ENCODE measurements around the gene MALRD1. TPM values are rescaled to one million over a fixed set of nuclear protein-coding genes. Genes with fewer than 3 reads are reported as not detected.
"Not testable (repeated sequence)": the region's sequence is repeated elsewhere in the genome, so short reads cannot be mapped to it uniquely, and the experiment has no call there.

The MALRD1 gene
- total RNA-seq, 5 donors from 2014 or later (not counting 1 experiment from before 2014, with no cell fraction given): 0.32 TPM; not detected in 4

GRCh38 chr10:19497026-19497425 lies 448.4 kb downstream of the MALRD1 start:
- Mint-ChIP-seq H3K4me1 (no peaks in the 10 kb centered on the region), H3K4me3 (no peak overlapping the region), H3K9me3 (peaks cover 9 to 19% (median 11%) of the 10 kb centered on the region in 3 donors), H3K27ac (no peak overlapping the region), H3K36me3 (no peaks in the 10 kb centered on the region), H3K27me3 (no peaks in the 10 kb centered on the region)
- DNase-seq: no peak
- Histone ChIP-seq H3K27ac (ENCODE audit: low read length) (no peak overlapping the region), H3K27me3 (replicated peaks in 1 of 2; ENCODE audit: control insufficient read depth in 2 of 2, extremely low read depth in 1 of 2, insufficient read depth in 2 of 2, low read length in 1 of 2) (no peaks in the 10 kb centered on the region), H3K36me3 (ENCODE audit: control insufficient read depth in 2 of 2, extremely low read depth in 1 of 2, insufficient read depth in 1 of 2, low read length in 1 of 2) (no peaks in the 10 kb centered on the region), H3K4me3 (ENCODE audit: control insufficient read depth in 1 of 2, extremely low read depth in 1 of 2, low read length in 1 of 2) (no peak overlapping the region), H3K9me3 (no peaks in the 10 kb centered on the region), H3K4me1 (ENCODE audit: control insufficient read depth in 1 of 2, extremely low read depth in 1 of 2, insufficient read depth in 2 of 2, low read length in 2 of 2) (no peaks in the 10 kb centered on the region)
- ChIA-PET POLR2A (no interaction called here), CTCF (no interaction called here)
- no CpG with 5 or more reads among the region's 4 CpGs for WGBS (ENCODE audit: insufficient coverage)
- ATAC-seq (replicated peaks in 1 of 4): no peak

DNA sequence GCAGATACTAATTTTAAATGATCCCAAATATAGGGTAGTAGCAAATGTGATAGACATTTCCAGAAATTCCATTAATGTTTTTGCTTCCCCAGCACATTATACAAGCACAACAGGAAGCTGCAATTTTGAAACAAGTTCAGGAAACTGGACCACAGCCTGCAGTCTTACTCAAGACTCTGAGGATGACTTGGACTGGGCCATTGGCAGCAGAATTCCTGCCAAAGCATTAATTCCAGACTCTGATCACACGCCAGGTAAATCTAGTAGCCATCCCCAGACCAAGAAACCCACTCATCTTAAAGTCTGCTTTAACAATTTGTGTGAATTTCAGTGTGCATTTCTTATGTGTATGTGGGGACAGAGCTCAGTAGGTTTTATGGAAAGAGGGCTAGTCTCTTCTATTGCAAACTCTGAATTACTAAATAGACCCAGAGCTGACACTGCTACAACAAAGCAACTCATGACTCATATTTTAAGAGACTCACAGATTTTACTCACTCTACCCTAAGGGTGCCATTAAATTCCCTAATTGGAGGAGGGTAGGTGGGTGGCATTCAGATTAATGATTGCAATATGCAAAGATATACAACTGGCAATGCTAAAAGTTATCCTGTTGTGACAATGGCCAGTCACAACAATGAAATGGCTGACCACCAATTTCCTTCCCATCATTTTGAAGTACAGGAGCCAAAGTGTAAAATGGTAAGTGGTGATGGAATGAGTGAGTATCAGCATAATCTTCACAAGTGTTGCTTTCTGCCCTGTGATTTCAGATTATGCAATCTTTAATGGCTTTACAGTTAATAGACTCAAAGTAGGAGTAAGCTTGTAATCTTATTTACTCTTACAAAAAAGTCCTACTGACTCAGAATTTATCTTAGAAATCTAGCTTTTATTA lies 450.0 kb downstream of the MALRD1 start:
- H3K4me3 ChIP-seq (ENCODE audit: control insufficient read depth in 1 of 2, extremely low read depth in 1 of 2, low read length in 1 of 2): no peak overlapping the region
- H3K36me3 ChIP-seq (ENCODE audit: control insufficient read depth in 2 of 2, extremely low read depth in 1 of 2, insufficient read depth in 1 of 2, low read length in 1 of 2): no peaks in the 10 kb centered on the region
- ChIA-PET CTCF (no interaction called here), POLR2A (no interaction called here)
- ATAC-seq (replicated peaks in 1 of 4) (no peak), DNase-seq (no peak)
- WGBS (ENCODE audit: insufficient coverage): no CpG with 5 or more reads among the region's 1 CpG
- no peaks in the 10 kb centered on the region for H3K4me1 ChIP-seq (ENCODE audit: control insufficient read depth in 1 of 2, extremely low read depth in 1 of 2, insufficient read depth in 2 of 2, low read length in 2 of 2)
- H3K9me3 ChIP-seq: no peaks in the 10 kb centered on the region
- no peaks in the 10 kb centered on the region for H3K27me3 ChIP-seq (replicated peaks in 1 of 2; ENCODE audit: control insufficient read depth in 2 of 2, extremely low read depth in 1 of 2, insufficient read depth in 2 of 2, low read length in 1 of 2)
- Mint-ChIP-seq H3K4me3 (no peak overlapping the region), H3K27me3 (no peaks in the 10 kb centered on the region), H3K27ac (no peak overlapping the region), H3K4me1 (no peaks in the 10 kb centered on the region), H3K9me3 (peaks cover 9 to 19% (median 11%) of the 10 kb centered on the region in 3 donors), H3K36me3 (no peaks in the 10 kb centered on the region)
- no peak overlapping the region for H3K27ac ChIP-seq (ENCODE audit: low read length)

GRCh38 chr10:19499291-19499770 lies 450.7 kb downstream of the MALRD1 start:
- no peak overlapping the region for H3K27ac ChIP-seq (ENCODE audit: low read length)
- H3K27me3 ChIP-seq (replicated peaks in 1 of 2; ENCODE audit: control insufficient read depth in 2 of 2, extremely low read depth in 1 of 2, insufficient read depth in 2 of 2, low read length in 1 of 2): no peaks in the 10 kb centered on the region
- no peaks in the 10 kb centered on the region for H3K27me3 Mint-ChIP-seq
- ChIA-PET POLR2A (no interaction called here), CTCF (no interaction called here)
- H3K4me3 ChIP-seq (ENCODE audit: control insufficient read depth in 1 of 2, extremely low read depth in 1 of 2, low read length in 1 of 2): no peak overlapping the region
- no peak for DNase-seq
- no peaks in the 10 kb centered on the region for H3K36me3 Mint-ChIP-seq
- no peaks in the 10 kb centered on the region for H3K9me3 ChIP-seq
- H3K36me3 ChIP-seq (ENCODE audit: control insufficient read depth in 2 of 2, extremely low read depth in 1 of 2, insufficient read depth in 1 of 2, low read length in 1 of 2): no peaks in the 10 kb centered on the region
- ATAC-seq (replicated peaks in 1 of 4): no peak
- no peaks in the 10 kb centered on the region for H3K4me1 Mint-ChIP-seq
- H3K4me1 ChIP-seq (ENCODE audit: control insufficient read depth in 1 of 2, extremely low read depth in 1 of 2, insufficient read depth in 2 of 2, low read length in 2 of 2): no peaks in the 10 kb centered on the region
- H3K27ac Mint-ChIP-seq: no peak overlapping the region
- H3K9me3 Mint-ChIP-seq: peaks cover 6 to 17% (median 7%) of the 10 kb centered on the region in 3 donors
- no CpG with 5 or more reads among the region's 1 CpG for WGBS (ENCODE audit: insufficient coverage)
- no peak overlapping the region for H3K4me3 Mint-ChIP-seq

GRCh38 chr10:19500959-19501358 lies 452.4 kb downstream of the MALRD1 start:
- no peaks in the 10 kb centered on the region for H3K9me3 ChIP-seq
- no peaks in the 10 kb centered on the region for H3K36me3 Mint-ChIP-seq
- no peak overlapping the region for H3K4me3 ChIP-seq (ENCODE audit: control insufficient read depth in 1 of 2, extremely low read depth in 1 of 2, low read length in 1 of 2)
- no peak overlapping the region for H3K4me3 Mint-ChIP-seq
- H3K27me3 ChIP-seq (replicated peaks in 1 of 2; ENCODE audit: control insufficient read depth in 2 of 2, extremely low read depth in 1 of 2, insufficient read depth in 2 of 2, low read length in 1 of 2): no peaks in the 10 kb centered on the region
- no peaks in the 10 kb centered on the region for H3K4me1 ChIP-seq (ENCODE audit: control insufficient read depth in 1 of 2, extremely low read depth in 1 of 2, insufficient read depth in 2 of 2, low read length in 2 of 2)
- no peaks in the 10 kb centered on the region for H3K4me1 Mint-ChIP-seq
- ChIA-PET POLR2A (no interaction called here), CTCF (interaction anchor here in 1 of 2 donors (0.5 kb wide), 1 partner anchor 266 kb away, joined by 9 read pairs; no protein-coding TSS in a partner anchor)
- H3K36me3 ChIP-seq (ENCODE audit: control insufficient read depth in 2 of 2, extremely low read depth in 1 of 2, insufficient read depth in 1 of 2, low read length in 1 of 2): no peaks in the 10 kb centered on the region
- H3K9me3 Mint-ChIP-seq: peaks cover 5 to 11% (median 11%) of the 10 kb centered on the region in 3 donors
- no peak overlapping the region for H3K27ac Mint-ChIP-seq
- ATAC-seq (replicated peaks in 1 of 4) (no peak), DNase-seq (no peak)
- H3K27ac ChIP-seq (ENCODE audit: low read length): no peak overlapping the region
- H3K27me3 Mint-ChIP-seq: no peaks in the 10 kb centered on the region
- no CpG with 5 or more reads among the region's 1 CpG for WGBS (ENCODE audit: insufficient coverage)

GRCh38 chr10:19505320-19506312 lies 457.0 kb downstream of the MALRD1 start:
- no peak overlapping the region for H3K27ac ChIP-seq (ENCODE audit: low read length)
- ATAC-seq (replicated peaks in 1 of 4) (no peak), DNase-seq (no peak)
- H3K36me3 Mint-ChIP-seq: no peaks in the 10 kb centered on the region
- H3K27me3 ChIP-seq (replicated peaks in 1 of 2; ENCODE audit: control insufficient read depth in 2 of 2, extremely low read depth in 1 of 2, insufficient read depth in 2 of 2, low read length in 1 of 2): no peaks in the 10 kb centered on the region
- H3K36me3 ChIP-seq (ENCODE audit: control insufficient read depth in 2 of 2, extremely low read depth in 1 of 2, insufficient read depth in 1 of 2, low read length in 1 of 2): no peaks in the 10 kb centered on the region
- CTCF ChIA-PET: no interaction called here
- 66% methylated on average over 2 of the region's 6 CpGs for WGBS (ENCODE audit: insufficient coverage)
- no peak overlapping the region for H3K4me3 ChIP-seq (ENCODE audit: control insufficient read depth in 1 of 2, extremely low read depth in 1 of 2, low read length in 1 of 2)
- no peaks in the 10 kb centered on the region for H3K9me3 ChIP-seq
- H3K4me1 ChIP-seq (ENCODE audit: control insufficient read depth in 1 of 2, extremely low read depth in 1 of 2, insufficient read depth in 2 of 2, low read length in 2 of 2): no peaks in the 10 kb centered on the region
- no peaks in the 10 kb centered on the region for H3K27me3 Mint-ChIP-seq
- POLR2A ChIA-PET: no interaction called here
- no peak overlapping the region for H3K27ac Mint-ChIP-seq
- H3K4me3 Mint-ChIP-seq: no peak overlapping the region
- no peaks in the 10 kb centered on the region for H3K4me1 Mint-ChIP-seq
- peaks cover 5 to 15% (median 8%) of the 10 kb centered on the region in 3 donors for H3K9me3 Mint-ChIP-seq

- H3K9me3 Mint-ChIP-seq: peaks cover under 1 to 21% (median 11%) of the 10 kb centered on the region in 3 donors
- H3K27me3 ChIP-seq (replicated peaks in 1 of 2; ENCODE audit: control insufficient read depth in 2 of 2, extremely low read depth in 1 of 2, insufficient read depth in 2 of 2, low read length in 1 of 2); DNase-seq; H3K4me1 Mint-ChIP-seq; H3K4me3 Mint-ChIP-seq; H3K36me3 ChIP-seq (ENCODE audit: control insufficient read depth in 2 of 2, extremely low read depth in 1 of 2, insufficient read depth in 1 of 2, low read length in 1 of 2); H3K4me3 ChIP-seq (ENCODE audit: control insufficient read depth in 1 of 2, extremely low read depth in 1 of 2, low read length in 1 of 2); POLR2A ChIA-PET; H3K36me3 Mint-ChIP-seq; CTCF ChIA-PET; H3K27ac Mint-ChIP-seq; H3K27me3 Mint-ChIP-seq; H3K27ac ChIP-seq (ENCODE audit: low read length); H3K4me1 ChIP-seq (ENCODE audit: control insufficient read depth in 1 of 2, extremely low read depth in 1 of 2, insufficient read depth in 2 of 2, low read length in 2 of 2); ATAC-seq (replicated peaks in 1 of 4); H3K9me3 ChIP-seq: not testable (repeated sequence)
- 63% methylated on average over 4 of the region's 8 CpGs for WGBS (ENCODE audit: insufficient coverage)
Measured at GRCh38 chr10:19510005-19510732, 461.6 kb downstream of the MALRD1 start.
